Measurements from ENCODE around the gene FASN. TPM values are rescaled to one million over a fixed set of nuclear protein-coding genes. Genes with fewer than 3 reads are reported as not detected.

Gene FASN
- total RNA-seq, 1 donor from 2014 or later = 134 TPM

- no peak for TF ChIP-seq CTCF (IDR thresholded peaks at IDR 0.05)
- Mint-ChIP-seq H3K27me3 (ENCODE audit: unreplicated experiment) (no peaks in the 10 kb centered on the region), H3K9me3 (ENCODE audit: unreplicated experiment) (no peaks in the 10 kb centered on the region), H3K27ac (ENCODE audit: unreplicated experiment) (no peak overlapping the region), H3K36me3 (ENCODE audit: unreplicated experiment) (peaks cover 15% of the 10 kb centered on the region), H3K4me1 (ENCODE audit: unreplicated experiment) (no peaks in the 10 kb centered on the region), H3K4me3 (ENCODE audit: unreplicated experiment) (no peak overlapping the region)
- no peak for DNase-seq (ENCODE audit: extremely low spot score, unreplicated experiment)
Measured at GRCh38 chr17:82083009-82083408, 15.0 kb downstream of the FASN start.

- TF ChIP-seq CTCF (IDR thresholded peaks at IDR 0.05) = no peak
- Mint-ChIP-seq H3K27me3 (ENCODE audit: unreplicated experiment) (no peaks in the 10 kb centered on the region), H3K4me3 (ENCODE audit: unreplicated experiment) (no peak overlapping the region), H3K36me3 (ENCODE audit: unreplicated experiment) (peaks cover 12% of the 10 kb centered on the region), H3K27ac (ENCODE audit: unreplicated experiment) (no peak overlapping the region), H3K4me1 (ENCODE audit: unreplicated experiment) (no peaks in the 10 kb centered on the region), H3K9me3 (ENCODE audit: unreplicated experiment) (no peaks in the 10 kb centered on the region)
- DNase-seq (ENCODE audit: extremely low spot score, unreplicated experiment) = no peak
Measured at GRCh38 chr17:82082456-82082855, 15.6 kb downstream of the FASN start.

DNA sequence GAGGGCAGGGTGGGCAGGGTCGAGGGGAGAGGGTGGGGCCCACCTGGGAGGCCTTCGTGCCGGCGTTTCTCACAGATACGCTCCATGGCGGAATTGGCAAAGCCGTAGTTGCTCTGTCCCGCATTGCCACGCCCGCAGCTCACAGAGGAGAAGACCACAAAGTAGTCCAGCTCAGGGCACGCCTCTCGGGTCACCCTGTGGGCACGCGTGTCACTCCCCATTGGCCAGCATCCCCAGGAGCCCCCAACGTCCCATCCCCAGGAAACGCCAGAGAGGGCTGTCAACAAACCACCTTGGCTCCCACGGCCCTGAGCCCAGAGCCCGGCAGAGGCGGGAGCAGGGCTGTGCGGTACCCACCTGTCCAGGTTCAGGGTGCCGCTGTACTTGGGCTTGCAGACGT lies 16.1 kb downstream of the FASN start:
- no peak for TF ChIP-seq CTCF (IDR thresholded peaks at IDR 0.05)
- DNase-seq (ENCODE audit: extremely low spot score, unreplicated experiment) = no peak
- H3K4me1 Mint-ChIP-seq (ENCODE audit: unreplicated experiment) = no peaks in the 10 kb centered on the region
- H3K36me3 Mint-ChIP-seq (ENCODE audit: unreplicated experiment) = peaks cover 12% of the 10 kb centered on the region
- no peak overlapping the region for H3K27ac Mint-ChIP-seq (ENCODE audit: unreplicated experiment)
- no peaks in the 10 kb centered on the region for H3K27me3 Mint-ChIP-seq (ENCODE audit: unreplicated experiment)
- H3K4me3 Mint-ChIP-seq (ENCODE audit: unreplicated experiment) = no peak overlapping the region
- H3K9me3 Mint-ChIP-seq (ENCODE audit: unreplicated experiment) = no peaks in the 10 kb centered on the region

DNA sequence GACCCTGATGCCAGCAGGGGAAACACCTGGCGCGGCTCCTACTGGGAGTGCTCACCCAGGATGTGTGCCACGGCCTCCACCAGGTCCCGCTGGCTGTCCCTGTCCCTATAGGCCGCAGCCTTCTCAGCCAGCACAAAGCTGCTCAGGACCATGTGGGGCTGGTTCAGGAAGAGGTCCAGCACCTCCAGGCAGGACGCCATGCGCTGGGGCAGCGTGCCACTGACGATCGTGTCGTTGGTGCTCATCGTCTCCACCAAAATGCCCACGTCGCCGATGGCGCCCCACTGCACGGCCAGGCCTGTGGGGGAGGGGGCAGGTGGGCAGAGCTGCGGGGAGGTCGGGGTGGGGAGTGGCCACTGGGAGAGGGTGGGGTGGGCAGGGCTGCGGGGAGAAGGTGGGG lies 16.5 kb downstream of the FASN start:
- Mint-ChIP-seq H3K9me3 (ENCODE audit: unreplicated experiment) (no peaks in the 10 kb centered on the region), H3K4me1 (ENCODE audit: unreplicated experiment) (no peaks in the 10 kb centered on the region), H3K27me3 (ENCODE audit: unreplicated experiment) (no peaks in the 10 kb centered on the region), H3K36me3 (ENCODE audit: unreplicated experiment) (peaks cover 12% of the 10 kb centered on the region), H3K27ac (ENCODE audit: unreplicated experiment) (no peak overlapping the region), H3K4me3 (ENCODE audit: unreplicated experiment) (no peak overlapping the region)
- no peak for TF ChIP-seq CTCF (IDR thresholded peaks at IDR 0.05)
- DNase-seq (ENCODE audit: extremely low spot score, unreplicated experiment) = no peak

GRCh38 chr17:82080789-82081464 lies 17.1 kb downstream of the FASN start:
- no peak for TF ChIP-seq CTCF (IDR thresholded peaks at IDR 0.05)
- H3K27me3 Mint-ChIP-seq (ENCODE audit: unreplicated experiment) = no peaks in the 10 kb centered on the region
- H3K4me1 Mint-ChIP-seq (ENCODE audit: unreplicated experiment) = no peaks in the 10 kb centered on the region
- H3K36me3 Mint-ChIP-seq (ENCODE audit: unreplicated experiment) = peaks cover 12% of the 10 kb centered on the region
- H3K9me3 Mint-ChIP-seq (ENCODE audit: unreplicated experiment) = no peaks in the 10 kb centered on the region
- H3K27ac Mint-ChIP-seq (ENCODE audit: unreplicated experiment) = no peak overlapping the region
- DNase-seq (ENCODE audit: extremely low spot score, unreplicated experiment) = no peak
- H3K4me3 Mint-ChIP-seq (ENCODE audit: unreplicated experiment) = no peak overlapping the region

Data from osteocyte (in vitro differentiated cells).